GM18526 (cell line): ENCODE measurements around the gene B4GALT3.
A peak's percentile ranks its signal among the peaks of the same experiment; 100 is the strongest.

Source experiments
- POLR2A ChIP-seq: IDR thresholded peaks from 3 replicates; pipeline ENCODE4 v1.6.1; 2011; ENCODE audit not compliant: insufficient read length; ENCODE audit errors: extremely low read depth

B4GALT3 gene

DNA sequence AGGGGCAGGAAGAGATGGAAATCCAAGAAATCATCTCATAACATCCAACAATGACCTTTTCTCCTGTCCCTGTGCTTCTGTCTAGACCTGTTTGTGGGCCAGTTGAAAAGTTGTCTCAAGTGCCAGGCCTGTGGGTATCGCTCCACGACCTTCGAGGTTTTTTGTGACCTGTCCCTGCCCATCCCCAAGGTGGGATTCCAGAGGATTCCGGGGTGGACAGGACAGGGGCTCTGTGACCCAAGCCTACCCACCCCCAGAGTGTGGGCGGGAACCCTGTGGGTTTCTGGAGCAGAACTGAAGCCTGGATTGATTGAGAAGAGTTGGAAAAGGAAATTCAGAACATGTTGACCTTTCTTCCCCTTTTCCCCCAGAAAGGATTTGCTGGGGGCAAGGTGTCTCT, 13.5 kb downstream of the B4GALT3 start:
- TF ChIP-seq POLR2A, result no peak

DNA sequence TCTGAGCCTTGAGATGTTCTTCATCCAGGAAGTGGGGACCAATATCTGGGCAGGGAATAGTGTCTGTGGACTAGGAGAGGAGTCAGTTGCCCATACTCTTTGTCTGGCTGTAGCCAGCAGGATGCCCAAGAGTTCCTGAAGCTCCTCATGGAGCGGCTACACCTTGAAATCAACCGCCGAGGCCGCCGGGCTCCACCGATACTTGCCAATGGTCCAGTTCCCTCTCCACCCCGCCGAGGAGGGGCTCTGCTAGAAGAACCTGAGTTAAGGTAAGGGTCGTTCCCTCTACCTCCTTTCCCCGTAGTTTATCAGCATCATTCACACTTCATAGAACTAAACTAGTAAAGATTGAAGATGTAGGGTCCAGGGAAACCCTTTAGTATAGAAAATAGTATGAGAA, 14.5 kb downstream of the B4GALT3 start:
- no peak for TF ChIP-seq POLR2A

- TF ChIP-seq POLR2A, result no peak
These were observed 15.3 kb downstream of the B4GALT3 start for GRCh38 chr1:161162052-161162451.

DNA sequence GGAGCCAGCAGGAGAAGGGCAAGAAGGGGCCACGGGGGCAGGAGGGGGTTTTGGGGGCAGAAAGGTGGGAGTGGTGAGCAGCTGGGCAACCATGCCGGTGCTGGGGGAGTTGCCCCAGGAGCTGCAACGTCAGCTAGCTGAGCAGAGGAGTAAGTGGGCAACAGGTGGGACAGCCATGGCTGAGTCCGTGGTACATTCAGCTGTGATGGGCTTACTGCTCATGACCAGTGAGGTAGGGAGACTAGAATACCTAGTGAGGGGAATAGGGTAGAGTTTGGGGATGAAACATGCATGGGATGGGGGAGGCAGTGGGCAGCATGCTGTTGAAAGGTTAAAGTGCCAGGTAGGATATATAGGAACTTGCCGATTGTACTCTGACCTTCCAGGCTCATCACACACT, 15.7 kb downstream of the B4GALT3 start:
- TF ChIP-seq POLR2A, result no peak

DNA sequence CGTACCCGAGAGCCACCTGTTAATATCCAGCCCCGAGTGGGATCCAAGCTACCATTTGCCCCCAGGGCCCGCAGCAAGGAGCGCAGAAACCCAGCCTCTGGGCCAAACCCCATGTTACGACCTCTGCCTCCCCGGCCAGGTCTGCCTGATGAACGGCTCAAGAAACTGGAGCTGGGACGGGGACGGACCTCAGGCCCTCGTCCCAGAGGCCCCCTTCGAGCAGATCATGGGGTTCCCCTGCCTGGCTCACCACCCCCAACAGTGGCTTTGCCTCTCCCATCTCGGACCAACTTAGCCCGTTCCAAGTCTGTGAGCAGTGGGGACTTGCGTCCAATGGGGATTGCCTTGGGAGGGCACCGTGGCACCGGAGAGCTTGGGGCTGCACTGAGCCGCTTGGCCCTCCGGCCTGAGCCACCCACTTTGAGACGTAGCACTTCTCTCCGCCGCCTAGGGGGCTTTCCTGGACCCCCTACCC, 16.6 kb downstream of the B4GALT3 start:
- TF ChIP-seq POLR2A, result no peak

DNA sequence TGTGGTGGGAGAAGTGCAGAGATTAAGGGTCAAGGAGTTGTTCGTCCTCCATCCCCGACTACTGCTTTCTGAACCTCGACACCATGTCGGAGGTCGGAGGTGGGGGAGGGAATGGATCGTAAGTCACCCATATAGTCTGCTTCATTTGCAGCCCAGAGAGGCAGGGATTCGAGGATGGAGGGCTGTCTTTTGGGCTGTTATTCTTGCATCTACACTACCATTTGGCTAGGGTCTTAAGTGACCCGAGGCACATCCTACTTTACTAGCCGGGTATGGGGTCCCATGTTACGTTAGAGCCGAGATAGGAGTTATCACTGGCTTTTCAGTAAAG, 17.4 kb downstream of the B4GALT3 start:
- no peak for TF ChIP-seq POLR2A

GRCh38 chr1:161159087-161159912, 18.0 kb downstream of the B4GALT3 start, which contains the start of gene USP21:
Gene USP21, plus strand, starts transcription at chr1:161159500. Its CDS starts 1,141 bp downstream, at chr1:161160641.
- TF ChIP-seq POLR2A, result peak; percentile 60

- no peak for TF ChIP-seq POLR2A
These were observed 18.8 kb downstream of the B4GALT3 start for GRCh38 chr1:161158316-161159010.

DNA sequence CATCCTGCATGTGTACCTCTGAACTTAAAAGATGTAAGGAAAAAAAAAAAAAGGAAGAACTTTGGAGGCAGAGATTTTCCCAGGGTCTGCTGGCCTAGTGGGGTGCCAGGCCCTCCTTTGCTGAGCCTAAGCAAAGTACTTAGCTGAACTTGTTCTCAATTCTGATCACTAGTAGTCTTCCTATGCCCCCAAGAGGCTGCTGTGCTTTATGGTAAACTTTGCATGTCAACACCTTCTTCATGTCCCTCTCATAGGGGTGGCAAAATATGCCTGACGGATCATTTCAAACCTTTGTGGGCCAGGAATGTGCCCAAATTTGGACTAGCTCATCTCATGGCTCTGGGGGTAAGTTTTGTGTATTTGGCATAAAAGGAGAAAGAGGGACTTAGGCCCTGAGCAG, 19.4 kb downstream of the B4GALT3 start:
- TF ChIP-seq POLR2A, result no peak

DNA sequence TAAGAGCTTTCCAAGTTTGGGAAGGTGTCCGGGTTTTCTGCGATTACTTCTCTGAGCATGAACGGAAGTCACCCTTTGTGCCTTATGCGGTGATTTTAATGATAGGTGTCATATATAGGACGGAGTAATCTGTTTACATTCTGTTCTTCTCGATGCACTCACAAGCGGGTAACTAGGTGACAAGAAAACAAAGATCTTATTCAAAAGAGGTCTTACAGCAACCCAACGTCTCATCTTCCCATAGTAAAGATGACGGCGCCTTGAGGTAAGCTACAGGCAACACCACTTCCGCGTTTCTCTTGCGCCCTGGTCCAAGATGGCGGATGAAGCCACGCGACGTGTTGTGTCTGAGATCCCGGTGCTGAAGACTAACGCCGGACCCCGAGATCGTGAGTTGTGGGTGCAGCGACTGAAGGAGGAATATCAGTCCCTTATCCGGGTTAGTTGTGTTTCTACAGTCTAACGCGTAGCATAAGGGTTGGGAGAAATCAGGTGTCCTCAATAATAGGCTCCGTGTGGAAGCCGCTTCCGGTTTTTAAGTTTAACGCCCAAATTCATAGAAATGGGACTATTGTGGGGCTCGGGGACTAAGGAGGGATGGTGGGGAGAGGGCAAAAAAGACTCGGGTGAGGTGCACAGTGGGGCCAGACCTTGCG, 23.5 kb downstream of the B4GALT3 start, which contains the start of gene UFC1:
Gene UFC1 (plus strand): TSS at position 297 of the 656 bp plus-strand sequence. CDS start 20 bp downstream, at position 317.
- TF ChIP-seq POLR2A, result peak; percentile 89

- TF ChIP-seq POLR2A, result no peak
These were observed 24.1 kb downstream of the B4GALT3 start for GRCh38 chr1:161153176-161153575.

- TF ChIP-seq POLR2A, result no peak
These were observed 31.5 kb downstream of the B4GALT3 start for GRCh38 chr1:161145832-161146231.

DNA sequence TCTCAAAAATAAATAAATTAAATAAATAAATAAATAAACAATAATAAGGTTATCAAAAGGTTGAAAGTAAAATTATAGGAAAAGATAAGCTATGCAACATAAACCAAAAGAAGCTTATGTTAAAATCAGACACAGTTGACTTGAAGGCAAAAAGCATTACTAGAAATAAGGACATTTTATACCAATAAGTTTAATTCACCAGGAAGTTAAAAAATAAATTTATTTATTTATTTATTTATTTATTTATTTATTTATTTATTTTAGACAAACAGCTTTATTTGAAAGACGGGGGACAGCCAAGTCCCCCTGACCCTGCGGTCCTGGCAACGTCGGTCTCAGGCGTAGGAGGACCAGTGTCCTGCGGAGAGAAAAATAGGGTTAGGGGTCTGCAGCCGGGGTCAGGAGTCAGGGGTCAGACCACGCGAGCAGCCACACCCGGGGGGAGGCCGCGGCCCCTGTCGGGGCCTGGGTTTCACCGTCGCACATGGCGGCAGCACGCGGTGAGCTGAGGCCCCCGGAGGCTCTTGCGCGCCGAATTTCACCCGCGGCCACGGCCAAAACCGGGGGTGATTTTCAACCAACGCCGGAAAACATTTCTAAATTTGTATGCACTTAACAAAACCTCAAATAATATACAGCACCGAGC, 36.4 kb downstream of the B4GALT3 start:
- no peak for TF ChIP-seq POLR2A

DNA sequence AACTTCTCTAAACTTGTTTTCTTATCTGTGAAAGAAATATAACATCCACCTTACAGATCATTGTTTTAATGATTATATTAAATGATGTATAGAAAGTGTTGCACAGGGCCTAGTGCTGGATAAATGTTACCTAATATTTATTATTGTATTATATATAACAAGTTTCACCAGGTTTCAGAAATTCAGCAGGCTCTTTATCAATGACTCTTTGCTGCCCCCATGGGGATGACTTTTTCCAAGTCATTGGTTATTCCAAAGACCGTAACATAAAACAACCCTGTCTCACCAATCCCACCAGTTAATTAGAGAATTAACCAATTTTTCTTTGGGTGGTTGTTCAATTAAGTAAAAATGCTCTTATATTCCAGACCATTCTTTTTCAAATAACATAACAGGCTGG, 37.5 kb downstream of the B4GALT3 start:
- no peak for TF ChIP-seq POLR2A

DNA sequence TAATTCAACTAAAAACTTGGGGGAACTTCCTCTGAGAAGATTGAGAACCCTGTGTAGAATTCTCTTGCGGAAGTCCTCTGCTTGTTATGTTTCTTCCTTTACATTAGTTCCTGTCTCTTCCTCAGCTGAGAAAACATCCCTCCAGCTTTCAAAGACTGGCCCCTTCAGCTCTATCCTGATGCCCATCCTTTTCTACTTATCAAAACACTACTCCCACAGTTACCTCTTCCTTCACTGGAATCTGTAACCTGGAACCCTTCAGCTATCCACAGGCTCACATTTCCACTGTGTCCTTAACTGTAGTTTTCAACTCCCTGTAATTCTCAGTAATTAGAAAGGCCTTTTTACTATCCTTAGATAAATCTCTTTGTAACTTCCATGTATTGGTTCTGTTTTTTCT, 38.9 kb downstream of the B4GALT3 start:
- no peak for TF ChIP-seq POLR2A
